Measurements from ENCODE around the gene GPR68.

GRCh38 chr14:91256661-91257060 lies 12.2 kb upstream of the GPR68 start:
- TF ChIP-seq CTCF (IDR thresholded peaks at IDR 0.05 in 8 of 11, conservative IDR thresholded peaks at IDR 0.05 in 3 of 11) (no peak), POLR2A (IDR thresholded peaks at IDR 0.05) (no peak)
